GM20431 (cell line): ENCODE measurements around the gene UQCC2.

Source experiments
- in situ Hi-C: fragments of 300-500 bp; cut with MseI, MboI; formaldehyde crosslinking; loops from one replicate; pipeline ENCODE4 v1.15.0; 2020; ENCODE audit warnings: low sequenced_read_pairs; ENCODE audit not compliant: unreplicated experiment

The UQCC2 gene

GRCh38 chr6:33693186-33694105, 18.1 kb downstream of the UQCC2 start:
- in situ Hi-C loops: no loop called here

GRCh38 chr6:33692760-33693158, 18.7 kb downstream of the UQCC2 start:
- in situ Hi-C loops: no loop called here

- in situ Hi-C loops: no loop called here
These were observed 19.3 kb downstream of the UQCC2 start for GRCh38 chr6:33692078-33692759.

- in situ Hi-C loops: no loop called here
These were observed 19.9 kb downstream of the UQCC2 start for GRCh38 chr6:33691456-33692077.

- in situ Hi-C loops: no loop called here
These were observed 20.7 kb downstream of the UQCC2 start for GRCh38 chr6:33690766-33691165.

GRCh38 chr6:33689879-33690278, 21.6 kb downstream of the UQCC2 start:
- in situ Hi-C loops: no loop called here

GRCh38 chr6:33689148-33689494, 22.4 kb downstream of the UQCC2 start:
- in situ Hi-C loops: no loop called here

GRCh38 chr6:33688451-33689147, 22.9 kb downstream of the UQCC2 start:
- in situ Hi-C loops: no loop called here

GRCh38 chr6:33688006-33688405, 23.5 kb downstream of the UQCC2 start:
- in situ Hi-C loops: no loop called here

GRCh38 chr6:33686981-33687975, 24.2 kb downstream of the UQCC2 start:
- in situ Hi-C loops: no loop called here

GRCh38 chr6:33686225-33686924, 25.1 kb downstream of the UQCC2 start:
- in situ Hi-C loops: no loop called here

- in situ Hi-C loops: no loop called here
These were observed 25.9 kb downstream of the UQCC2 start for GRCh38 chr6:33685411-33686224.

- in situ Hi-C loops: no loop called here
These were observed 26.5 kb downstream of the UQCC2 start for GRCh38 chr6:33684983-33685382.

- in situ Hi-C loops: no loop called here
These were observed 27.0 kb downstream of the UQCC2 start for GRCh38 chr6:33684428-33684896.

GRCh38 chr6:33683576-33684427, 27.7 kb downstream of the UQCC2 start:
- in situ Hi-C loops: no loop called here

GRCh38 chr6:33683051-33683571, 28.4 kb downstream of the UQCC2 start:
- in situ Hi-C loops: no loop called here

GRCh38 chr6:33682341-33682740, 29.2 kb downstream of the UQCC2 start:
- in situ Hi-C loops: no loop called here
